Fibroblast of skin of scalp (primary cell): ENCODE results near the gene MMP28.
A peak's percentile ranks its signal among the peaks of the same experiment; 100 is the strongest.

ENCODE experiments used
- DNase-seq: peaks from one replicate; pipeline ENCODE4 v3.0.0-alpha.2; 2013

MMP28 gene

GRCh38 chr17:35742496-35742895 lies 52.9 kb downstream of the MMP28 start:
- no peak for DNase-seq

DNA sequence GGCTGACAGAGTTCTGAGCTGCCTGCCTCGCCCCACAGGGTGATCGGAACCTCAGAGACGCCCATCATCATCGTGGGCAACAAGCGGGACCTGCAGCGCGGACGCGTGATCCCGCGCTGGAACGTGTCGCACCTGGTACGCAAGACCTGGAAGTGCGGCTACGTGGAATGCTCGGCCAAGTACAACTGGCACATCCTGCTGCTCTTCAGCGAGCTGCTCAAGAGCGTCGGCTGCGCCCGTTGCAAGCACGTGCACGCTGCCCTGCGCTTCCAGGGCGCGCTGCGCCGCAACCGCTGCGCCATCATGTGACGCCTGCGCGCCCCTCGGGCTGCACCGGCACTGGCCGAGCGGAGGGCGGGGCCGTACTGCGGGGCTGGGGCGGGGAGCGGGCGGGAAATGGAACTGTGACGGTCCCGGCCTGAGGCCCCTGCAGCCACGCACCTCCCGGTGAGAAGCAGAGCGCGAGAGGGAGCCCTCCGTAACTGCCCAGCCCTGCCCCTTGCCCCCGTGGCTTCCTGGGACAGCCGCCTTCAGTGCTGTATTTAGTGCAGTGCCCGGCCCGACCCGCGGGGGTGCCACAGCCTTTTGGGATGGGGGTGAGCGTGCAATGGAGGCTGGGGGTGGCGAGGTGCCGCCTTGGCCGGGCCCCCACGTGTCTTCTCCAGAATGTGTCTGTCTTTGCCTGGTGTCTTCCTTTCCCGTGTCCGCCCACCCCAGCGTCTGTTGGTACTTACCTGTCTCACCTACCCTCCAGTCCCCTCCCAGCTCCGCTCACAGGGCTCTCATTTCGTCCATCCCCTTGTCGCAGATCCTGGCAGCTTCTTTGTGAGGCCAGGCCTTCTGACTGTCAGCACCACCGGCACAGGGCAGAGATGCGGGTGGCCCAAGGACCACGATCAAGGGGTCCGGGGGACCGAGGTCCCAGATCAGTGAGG lies 54.2 kb downstream of the MMP28 start:
- no peak for DNase-seq

GRCh38 chr17:35740216-35740615 lies 55.2 kb downstream of the MMP28 start:
- DNase-seq, result no peak

- no peak for DNase-seq
Observed at GRCh38 chr17:35738519-35739133, 56.8 kb downstream of the MMP28 start.

- no peak for DNase-seq
Observed at GRCh38 chr17:35736236-35736635, 59.2 kb downstream of the MMP28 start.

- no peak for DNase-seq
Observed at GRCh38 chr17:35735036-35735805, 60.2 kb downstream of the MMP28 start.

GRCh38 chr17:35734396-35734795 lies 61.0 kb downstream of the MMP28 start:
- DNase-seq, result no peak

DNA sequence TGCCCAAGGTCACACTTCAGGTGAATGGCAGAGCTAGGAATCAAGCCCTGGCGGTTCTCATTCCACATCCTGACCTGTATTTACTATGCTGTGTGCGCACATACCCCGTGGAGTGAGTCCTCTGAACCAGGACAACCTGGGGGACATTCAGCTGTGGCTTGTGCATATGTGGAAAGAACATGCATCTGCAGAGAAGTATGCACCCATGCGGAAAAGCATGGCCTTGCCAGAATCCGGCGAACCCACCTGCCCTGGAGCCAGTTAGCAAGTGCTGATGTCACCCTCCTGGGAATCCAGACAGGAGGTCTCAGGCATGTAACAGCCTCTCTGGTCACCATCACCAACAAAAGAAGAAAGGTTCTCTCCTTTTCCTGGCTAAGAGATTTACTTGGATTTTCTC lies 62.1 kb downstream of the MMP28 start:
- DNase-seq, result no peak

DNA sequence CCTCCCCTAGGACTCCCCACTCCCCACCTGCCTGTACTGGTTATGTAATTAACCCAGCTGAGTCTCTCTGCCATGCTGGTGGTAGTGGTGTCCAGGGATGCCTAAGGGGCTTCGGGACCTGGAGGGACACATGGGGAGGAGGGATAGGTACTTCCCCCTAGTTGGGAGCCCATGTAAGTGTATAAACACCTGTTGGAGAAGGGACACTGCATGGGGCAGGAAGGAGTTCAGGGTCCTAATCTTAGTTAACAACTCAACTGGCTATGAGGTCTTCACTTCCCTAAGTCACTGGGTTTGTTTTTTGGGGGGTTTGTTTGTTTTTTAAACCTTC lies 62.7 kb downstream of the MMP28 start:
- DNase-seq, result no peak

DNA sequence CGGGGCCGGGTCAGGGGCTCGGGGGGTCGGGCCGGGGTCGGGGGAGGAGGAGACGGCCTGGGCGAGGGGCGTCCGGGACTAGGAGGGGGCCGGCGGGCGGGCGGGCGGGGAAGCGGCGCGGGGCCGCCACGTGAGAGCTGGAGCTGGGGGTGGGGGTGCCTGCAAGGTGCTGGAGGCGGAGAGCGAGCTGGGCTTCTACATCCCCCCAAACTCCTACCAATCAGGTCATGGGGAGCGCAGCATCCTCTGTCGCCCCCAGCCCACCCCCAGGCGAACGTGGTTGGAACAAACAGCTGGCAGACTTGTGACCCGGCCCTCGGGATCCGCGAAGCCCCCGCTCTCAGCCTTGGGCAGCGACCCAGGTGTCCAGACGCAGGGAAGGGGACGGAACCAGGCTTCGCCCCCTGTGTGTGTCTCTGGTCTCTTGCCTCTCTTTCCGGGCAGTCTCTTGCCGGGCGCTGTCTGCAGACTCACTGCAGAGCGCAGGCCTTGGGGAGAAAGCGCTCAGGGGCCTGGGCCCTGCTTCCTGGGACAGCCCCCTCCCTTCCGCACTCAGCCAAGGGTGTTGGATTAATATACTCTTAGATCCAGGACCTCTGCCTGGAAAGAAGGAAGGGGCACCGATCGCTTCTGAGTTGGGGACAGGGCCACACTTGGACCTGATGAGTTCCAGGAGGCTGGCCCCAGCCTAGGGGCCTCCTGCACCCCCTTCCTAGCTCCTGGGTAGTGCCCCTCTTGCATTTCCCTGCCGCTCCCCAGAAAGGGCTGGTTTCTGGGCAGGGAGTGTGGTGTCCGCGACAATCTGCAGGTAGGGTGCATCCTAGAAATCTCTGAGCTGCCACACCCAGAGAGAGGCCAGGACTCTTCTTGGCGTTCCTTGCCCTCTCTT lies 63.3 kb downstream of the MMP28 start:
- DNase-seq, result no peak

GRCh38 chr17:35731239-35731916 lies 64.1 kb downstream of the MMP28 start, which contains the start of gene RASL10B:
Gene RASL10B, plus strand, starts transcription at chr17:35731639. Its CDS starts 3,546 bp downstream, at chr17:35735185.
- peak; percentile 43 for DNase-seq

DNA sequence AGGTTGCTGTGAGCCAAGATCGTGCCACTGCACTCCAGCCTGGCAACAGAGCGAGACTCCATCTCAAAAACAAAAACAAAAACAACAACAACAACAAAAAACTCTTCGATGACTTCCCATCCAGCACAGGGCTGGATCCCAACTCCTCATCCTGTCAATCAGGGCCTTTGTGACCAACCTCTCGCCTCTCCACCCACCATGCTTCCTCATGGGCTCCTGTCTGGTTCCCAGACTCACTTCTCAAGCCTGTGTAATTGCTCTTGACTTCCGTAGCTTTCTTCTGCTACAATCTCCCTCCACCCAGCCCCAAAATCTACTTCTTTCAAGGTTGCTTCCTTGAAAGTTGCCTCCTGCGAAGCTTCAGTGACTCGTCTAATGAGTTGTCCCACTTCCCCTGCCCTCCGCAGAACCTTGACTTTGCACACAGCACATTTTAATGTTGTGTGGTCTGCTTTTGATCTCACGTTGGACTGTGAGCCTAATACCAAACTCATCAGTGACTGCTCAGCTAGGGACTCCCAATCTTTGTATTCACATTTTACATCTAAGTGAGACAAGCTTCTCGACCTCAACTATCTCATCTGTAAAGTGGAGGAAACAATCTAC lies 64.9 kb downstream of the MMP28 start:
- no peak for DNase-seq

DNA sequence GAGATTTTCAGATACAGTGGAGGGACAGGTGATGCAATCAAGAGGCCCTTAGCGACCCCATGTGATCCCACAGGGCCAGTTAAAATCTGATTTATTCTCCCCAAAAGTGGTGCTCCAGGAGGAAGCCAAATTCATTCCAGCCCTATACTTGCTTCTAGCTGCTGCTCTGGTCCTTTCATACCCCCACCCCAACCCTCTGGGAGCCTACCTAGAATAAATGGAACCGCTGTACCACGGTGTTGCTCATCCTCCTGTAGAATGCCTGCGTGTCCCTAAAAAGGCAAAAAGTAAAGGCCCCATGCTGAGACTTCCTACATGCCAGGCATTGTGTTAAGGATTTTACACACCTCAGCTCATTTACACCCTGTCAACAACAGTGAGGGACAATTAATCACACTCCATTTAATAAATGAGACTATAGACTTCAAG lies 66.0 kb downstream of the MMP28 start:
- DNase-seq, result peak; percentile 20

GRCh38 chr17:35728551-35728950 lies 66.9 kb downstream of the MMP28 start:
- no peak for DNase-seq

- DNase-seq, result no peak
Observed at GRCh38 chr17:35727635-35728034, 67.8 kb downstream of the MMP28 start.

DNA sequence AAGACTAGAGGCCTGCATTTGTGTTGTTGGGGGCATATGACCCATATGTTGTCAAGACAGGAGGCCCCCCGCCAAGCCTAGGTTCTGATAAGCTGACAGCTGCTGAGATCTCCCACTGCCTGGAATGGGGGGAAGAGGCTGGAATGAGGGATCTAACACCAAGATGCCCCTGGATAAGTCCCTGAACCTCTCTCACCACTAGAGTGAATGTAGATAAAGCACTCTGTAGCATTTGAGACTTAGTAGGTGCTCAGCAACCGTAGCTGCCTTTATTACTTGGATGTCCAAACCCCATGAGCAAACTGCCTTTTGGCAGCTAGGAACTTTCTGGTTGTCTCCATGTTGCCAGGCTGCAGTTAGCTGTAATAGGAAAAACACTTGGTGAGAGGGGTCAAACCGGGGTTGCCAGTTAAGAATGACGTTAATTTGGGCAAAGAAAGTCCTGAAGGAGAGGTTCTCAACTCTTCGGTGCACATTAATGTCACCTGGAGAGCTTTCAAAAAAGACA lies 68.4 kb downstream of the MMP28 start:
- DNase-seq, result no peak

GRCh38 chr17:35726127-35726952 lies 69.1 kb downstream of the MMP28 start:
- peak; percentile 98 for DNase-seq

DNA sequence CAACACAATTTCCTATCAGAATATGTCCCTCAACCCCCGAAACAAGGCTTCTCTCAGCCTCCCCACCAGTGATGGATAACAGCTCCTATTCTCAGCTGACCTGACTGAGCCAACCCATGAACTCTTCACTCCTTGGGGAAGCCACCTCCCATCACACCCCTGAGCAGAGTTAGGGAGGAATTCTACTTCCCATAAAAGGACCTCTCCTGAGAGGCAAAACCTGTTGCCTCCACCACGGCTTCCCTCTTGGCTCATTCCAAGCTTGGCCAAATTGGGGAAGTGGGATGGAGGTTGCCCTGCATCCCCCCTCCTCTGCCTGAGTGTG lies 69.7 kb downstream of the MMP28 start:
- no peak for DNase-seq

DNA sequence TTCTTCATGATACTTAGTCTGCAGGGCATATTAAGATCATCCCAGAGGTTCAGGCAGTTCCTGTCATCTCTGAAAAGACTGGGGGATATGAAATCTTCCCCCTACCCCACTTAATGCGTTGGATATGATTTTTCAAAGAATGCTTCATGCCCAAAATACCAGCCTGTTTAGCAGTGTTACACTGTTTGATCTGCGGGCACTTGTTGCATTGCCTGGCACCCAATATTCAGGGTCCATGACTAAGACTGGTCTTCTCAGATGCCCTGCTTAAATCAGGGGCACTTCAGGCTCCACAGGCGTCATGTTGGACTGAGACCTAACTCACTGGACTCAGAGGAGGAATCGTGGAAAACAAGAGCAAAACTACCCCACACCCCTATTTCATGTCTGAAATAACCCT lies 70.4 kb downstream of the MMP28 start:
- DNase-seq, result no peak

- DNase-seq, result no peak
Observed at GRCh38 chr17:35723735-35724134, 71.7 kb downstream of the MMP28 start.
